GM13977 (cell line): ENCODE data around the gene ASMTL.

Experiments
- DNase-seq: peaks from one replicate; pipeline ENCODE4 v3.0.0; 2012; ENCODE audit warnings: low spot score
- in situ Hi-C: fragments of 300-500 bp; cut with MboI; formaldehyde crosslinking; loops from one replicate; pipeline ENCODE4 v1.12.0; 2022; ENCODE audit warnings: low sequenced_read_pairs, low pct_unique_long_range_greater_than_20kb, mixed read lengths, inconsistent platforms; ENCODE audit not compliant: unreplicated experiment
- TF ChIP-seq, protein P1 (sequence below): IDR thresholded peaks from 2 replicates; pipeline ENCODE4 v1.5.1; 2012; ENCODE audit warnings: mild to moderate bottlenecking, control low read depth; ENCODE audit not compliant: insufficient read depth; ENCODE audit errors: extremely low read depth, missing control alignments

Gene ASMTL

DNA sequence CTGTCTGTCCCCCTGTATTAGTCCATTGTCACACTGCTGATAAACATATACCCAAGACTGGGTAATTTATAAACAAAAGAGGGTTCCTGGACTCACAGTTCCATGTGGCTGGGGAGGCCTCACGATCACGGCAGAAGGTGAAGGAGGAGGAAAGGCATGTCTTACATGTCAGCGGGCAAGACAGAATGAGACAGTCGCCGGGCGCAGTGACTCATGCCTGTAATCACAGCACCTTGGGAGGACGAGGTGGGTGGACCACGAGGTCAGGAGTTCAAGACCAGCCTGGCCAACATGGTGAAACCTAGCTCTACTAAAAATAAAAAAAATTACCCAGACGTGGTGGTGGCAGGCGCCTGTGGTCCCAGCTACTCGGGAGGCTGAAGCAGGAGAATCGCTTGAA lies 91.4 kb downstream of the ASMTL start:
- in situ Hi-C loops = no loop called here
- TF ChIP-seq, protein P1, sequence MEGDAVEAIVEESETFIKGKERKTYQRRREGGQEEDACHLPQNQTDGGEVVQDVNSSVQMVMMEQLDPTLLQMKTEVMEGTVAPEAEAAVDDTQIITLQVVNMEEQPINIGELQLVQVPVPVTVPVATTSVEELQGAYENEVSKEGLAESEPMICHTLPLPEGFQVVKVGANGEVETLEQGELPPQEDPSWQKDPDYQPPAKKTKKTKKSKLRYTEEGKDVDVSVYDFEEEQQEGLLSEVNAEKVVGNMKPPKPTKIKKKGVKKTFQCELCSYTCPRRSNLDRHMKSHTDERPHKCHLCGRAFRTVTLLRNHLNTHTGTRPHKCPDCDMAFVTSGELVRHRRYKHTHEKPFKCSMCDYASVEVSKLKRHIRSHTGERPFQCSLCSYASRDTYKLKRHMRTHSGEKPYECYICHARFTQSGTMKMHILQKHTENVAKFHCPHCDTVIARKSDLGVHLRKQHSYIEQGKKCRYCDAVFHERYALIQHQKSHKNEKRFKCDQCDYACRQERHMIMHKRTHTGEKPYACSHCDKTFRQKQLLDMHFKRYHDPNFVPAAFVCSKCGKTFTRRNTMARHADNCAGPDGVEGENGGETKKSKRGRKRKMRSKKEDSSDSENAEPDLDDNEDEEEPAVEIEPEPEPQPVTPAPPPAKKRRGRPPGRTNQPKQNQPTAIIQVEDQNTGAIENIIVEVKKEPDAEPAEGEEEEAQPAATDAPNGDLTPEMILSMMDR = no peak

DNA sequence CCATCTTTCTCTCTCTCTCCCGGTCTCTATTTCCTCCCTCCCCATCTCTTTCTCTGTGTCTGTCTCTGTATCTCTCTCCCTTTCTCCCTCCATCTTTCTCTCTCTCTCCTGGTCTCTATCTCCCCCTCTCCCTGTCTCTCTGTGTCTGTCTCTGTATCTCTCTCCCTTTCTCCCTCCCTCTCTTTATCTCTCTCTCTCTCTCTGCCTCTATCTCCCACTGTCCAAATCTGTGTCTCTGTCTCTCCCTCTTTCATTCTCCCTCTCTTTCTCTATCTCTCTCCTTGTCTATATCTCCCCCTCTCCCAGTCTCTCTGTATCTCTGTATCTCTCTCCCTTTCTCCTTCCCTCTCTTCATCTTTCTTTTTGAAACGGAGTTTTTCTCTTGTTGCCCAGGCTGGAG lies 92.5 kb downstream of the ASMTL start:
- TF ChIP-seq, protein P1 = no peak
- in situ Hi-C loops = no loop called here
- DNase-seq = no peak

More for the DNA sequence above, 91.4 kb downstream of the ASMTL start:
- no peak for DNase-seq

DNA sequence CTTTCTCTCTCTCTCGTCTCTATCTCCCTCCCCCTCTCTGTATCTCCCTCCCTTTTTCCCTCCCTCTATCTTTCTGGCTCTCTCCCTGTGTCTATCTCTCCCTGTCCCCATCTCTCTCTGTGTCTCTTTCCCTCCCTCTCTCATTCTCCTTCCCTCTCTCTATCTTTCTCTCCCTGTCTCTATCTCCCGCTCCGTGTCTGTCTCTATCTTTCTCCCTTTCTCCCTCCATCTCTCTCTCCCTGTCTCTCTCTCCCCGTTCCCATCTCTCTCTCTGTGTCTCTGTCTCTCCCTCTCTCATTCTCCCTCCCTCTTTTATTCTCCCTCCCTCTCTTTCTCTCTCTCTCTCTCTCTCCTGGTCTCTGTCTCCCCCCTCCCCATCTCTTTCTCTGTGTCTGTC lies 93.2 kb downstream of the ASMTL start:
- DNase-seq = no peak
- in situ Hi-C loops = no loop called here
- TF ChIP-seq, protein P1 = no peak

DNA sequence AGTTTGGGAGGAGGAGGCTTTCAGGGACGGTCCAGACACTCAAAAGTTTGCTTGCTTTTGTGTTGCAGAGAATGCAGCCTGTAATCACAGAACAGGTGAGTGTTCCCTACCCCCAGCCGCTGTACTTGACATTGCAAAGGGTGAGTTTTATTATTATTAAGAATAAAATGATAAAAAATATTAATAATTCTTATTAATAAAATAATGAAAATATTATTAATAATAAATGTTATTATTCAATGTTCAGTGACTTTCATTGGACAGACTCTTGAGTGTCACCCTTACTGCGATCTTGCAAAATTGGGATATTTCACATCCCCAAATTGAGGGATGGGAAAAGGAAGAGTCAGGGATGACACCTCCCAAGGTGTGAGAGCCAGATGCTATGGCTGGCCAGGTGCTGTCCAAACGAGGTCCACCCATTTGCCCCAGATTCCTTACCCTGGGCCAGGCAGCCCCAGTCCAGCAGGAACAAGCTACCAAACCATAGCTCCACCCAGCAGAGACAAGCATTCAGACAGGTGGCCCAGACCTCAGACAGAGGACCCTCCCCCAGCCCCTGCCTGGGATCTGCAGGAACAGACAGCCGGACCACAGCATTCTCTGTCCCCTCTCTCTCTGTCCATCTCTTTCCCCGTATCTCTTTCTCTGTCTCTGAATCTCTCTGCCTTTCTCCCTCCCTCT lies 93.8 kb downstream of the ASMTL start:
- in situ Hi-C loops = no loop called here

DNA sequence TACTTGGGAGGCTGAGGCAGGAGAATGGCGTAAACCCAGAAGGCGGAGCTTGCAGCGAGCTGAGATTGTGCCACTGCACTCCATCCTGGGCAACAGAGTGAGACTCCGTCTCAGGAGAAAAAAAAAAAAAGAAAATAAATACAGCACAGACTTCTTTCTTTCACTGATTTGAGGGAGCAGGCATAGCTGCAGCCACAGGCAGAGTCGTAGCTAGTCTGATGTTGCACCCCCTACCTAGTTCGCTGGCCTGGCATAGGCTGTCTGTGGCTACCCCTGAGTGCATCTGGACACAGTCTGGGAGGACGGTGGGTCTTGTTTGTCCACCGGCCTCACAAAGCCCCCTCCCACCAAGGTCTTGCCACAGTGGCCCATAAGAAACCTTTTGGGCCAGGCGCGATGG lies 94.7 kb downstream of the ASMTL start:
- in situ Hi-C loops = no loop called here
- DNase-seq = no peak
- TF ChIP-seq, protein P1 = no peak

More for the DNA sequence above, 93.8 kb downstream of the ASMTL start:
- TF ChIP-seq, protein P1 = no peak
- no peak for DNase-seq

DNA sequence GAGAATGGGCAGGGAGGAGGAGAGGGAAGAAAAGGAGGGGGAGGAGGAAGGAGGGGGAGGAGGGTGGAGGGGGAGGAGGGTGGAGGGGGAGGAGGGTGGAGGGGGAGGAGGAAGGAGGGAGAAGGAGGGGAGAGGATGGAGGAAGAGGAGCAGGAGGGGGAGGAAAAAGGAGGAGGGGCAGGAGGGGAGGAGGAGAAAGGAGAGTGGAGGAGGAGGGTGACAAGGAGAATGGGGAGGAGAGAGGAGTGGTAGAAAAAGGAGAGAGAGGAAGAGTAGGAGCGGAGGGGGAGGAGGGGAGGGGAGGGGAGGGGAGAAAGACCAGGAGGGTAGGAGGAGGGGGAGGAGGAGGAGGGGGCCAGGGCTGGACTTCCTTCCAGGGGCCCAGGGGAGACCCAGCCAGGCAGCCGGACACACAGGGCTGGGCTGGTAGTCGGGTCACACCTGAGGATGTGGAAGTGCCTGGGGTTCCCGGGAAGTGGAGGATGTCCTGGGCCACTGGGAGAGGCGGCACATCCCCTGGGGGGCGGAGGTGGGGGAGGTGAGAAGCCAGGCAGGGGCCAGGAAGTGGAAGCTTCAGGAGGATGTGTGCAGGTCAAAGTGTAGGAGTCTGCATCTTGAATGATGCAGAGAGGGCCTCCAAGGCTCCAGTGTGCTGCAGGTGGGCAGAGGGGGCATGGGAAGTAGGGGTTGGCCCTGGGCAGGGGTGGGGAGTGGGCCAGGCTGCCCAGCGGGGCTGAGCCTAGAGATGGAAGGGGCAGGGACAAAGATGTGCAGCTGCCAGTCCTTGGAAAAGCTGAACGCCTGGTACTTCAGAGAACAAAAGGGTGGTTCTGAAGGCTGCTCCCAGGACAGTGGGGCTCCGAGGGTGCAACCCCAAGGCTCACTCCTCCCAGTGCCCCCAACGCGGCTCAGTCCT lies 97.3 kb downstream of the ASMTL start:
- in situ Hi-C loops = no loop called here
- DNase-seq = no peak
- TF ChIP-seq, protein P1 = no peak
